ENCODE results near the gene PRKACG.
A peak's percentile ranks its signal among the peaks of the same experiment; 100 is the strongest.

The PRKACG gene

GRCh38 chr9:68983522-68984424, 30.1 kb downstream of the PRKACG start:
- 57% methylated on average over 3 of the region's 3 CpGs for WGBS

DNA sequence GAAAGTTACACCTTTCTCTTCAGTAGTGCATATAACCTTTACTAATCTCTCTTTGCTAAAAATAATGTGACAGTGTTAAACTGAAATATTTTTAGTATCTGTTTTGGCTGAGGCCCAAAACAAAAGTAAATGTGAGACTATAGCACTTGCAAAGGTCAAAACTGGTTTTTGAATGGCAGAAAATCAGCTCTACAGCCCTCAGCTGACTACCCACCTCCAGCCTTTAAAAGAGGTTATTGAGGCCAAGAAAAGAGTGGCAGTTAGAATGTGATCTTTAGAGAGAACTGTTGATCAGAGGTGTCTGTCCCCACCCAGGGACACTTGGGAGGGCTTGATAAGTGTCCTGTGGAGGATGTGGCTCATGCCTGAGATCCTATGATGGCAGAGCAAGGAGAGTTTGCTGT, 30.9 kb downstream of the PRKACG start:
- Histone ChIP-seq H3K4me1 (ENCODE audit: control insufficient read depth, insufficient read depth, low read depth, low read length) (no peaks in the 10 kb centered on the region), H3K18ac (ENCODE audit: low read depth in 1 of 2, low read length in 2 of 2) (no peak overlapping the region), H3K27ac (ENCODE audit: low read length, poor library complexity, severe bottlenecking) (no peak overlapping the region), H3K27me3 (ENCODE audit: control insufficient read depth in 1 of 2, insufficient read depth in 1 of 2, low read length in 2 of 2) (peaks cover 0 to 15% of the 10 kb centered on the region in 2 experiments), H2AK5ac (ENCODE audit: low read length, severe bottlenecking) (no peak overlapping the region), H3K79me1 (replicated peaks; ENCODE audit: low read length, poor library complexity, severe bottlenecking) (no peaks in the 10 kb centered on the region), H2BK5ac (ENCODE audit: low read depth, low read length, poor library complexity, severe bottlenecking) (no peak overlapping the region), H4K91ac (ENCODE audit: low read length) (no peak overlapping the region), H3K4me2 (ENCODE audit: low read length, poor library complexity, severe bottlenecking) (no peak overlapping the region), H3K9ac (ENCODE audit: low read length) (no peak overlapping the region), H3K14ac (ENCODE audit: low read length in 2 of 2) (no peak overlapping the region), H2AFZ (ENCODE audit: low read depth, low read length) (no peak overlapping the region), H3K36me3 (ENCODE audit: control insufficient read depth in 1 of 2, insufficient read depth in 2 of 2, low read depth in 1 of 2, low read length in 2 of 2) (no peaks in the 10 kb centered on the region), H3K23ac (ENCODE audit: low read length in 2 of 2) (no peak overlapping the region), H2BK15ac (ENCODE audit: low read depth, poor library complexity, severe bottlenecking) (no peak overlapping the region), H3K4me3 (ENCODE audit: insufficient read depth in 1 of 2, low read depth in 1 of 2, low read length in 2 of 2) (no peak overlapping the region), H3K9me3 (ENCODE audit: control insufficient read depth, low read length) (no peaks in the 10 kb centered on the region), H4K8ac (ENCODE audit: low read length) (no peak overlapping the region), H3K4ac (ENCODE audit: low read depth in 1 of 2, low read length in 2 of 2) (no peak overlapping the region), H2BK120ac (ENCODE audit: low read depth, low read length) (no peak overlapping the region), H2BK12ac (ENCODE audit: low read length in 2 of 2) (no peak overlapping the region)
- DNase-seq, result no peak

More at GRCh38 chr9:68983522-68984424, 30.1 kb downstream of the PRKACG start:
- H3K9ac ChIP-seq (ENCODE audit: low read length), result no peak overlapping the region
- no peak overlapping the region for H2AFZ ChIP-seq (ENCODE audit: low read depth, low read length)
- H2BK5ac ChIP-seq (ENCODE audit: low read depth, low read length, poor library complexity, severe bottlenecking), result no peak overlapping the region
- H3K27ac ChIP-seq (ENCODE audit: low read length, poor library complexity, severe bottlenecking), result no peak overlapping the region
- H2BK12ac ChIP-seq (ENCODE audit: low read length in 2 of 2), result no peak overlapping the region
- peaks cover 0 to 15% of the 10 kb centered on the region in 2 experiments for H3K27me3 ChIP-seq (ENCODE audit: control insufficient read depth in 1 of 2, insufficient read depth in 1 of 2, low read length in 2 of 2)
- H3K4me2 ChIP-seq (ENCODE audit: low read length, poor library complexity, severe bottlenecking), result no peak overlapping the region
- H3K4me1 ChIP-seq (ENCODE audit: control insufficient read depth, insufficient read depth, low read depth, low read length), result no peaks in the 10 kb centered on the region
- no peak overlapping the region for H4K8ac ChIP-seq (ENCODE audit: low read length)
- H3K14ac ChIP-seq (ENCODE audit: low read length in 2 of 2), result no peak overlapping the region
- no peak overlapping the region for H4K91ac ChIP-seq (ENCODE audit: low read length)
- no peak overlapping the region for H2BK120ac ChIP-seq (ENCODE audit: low read depth, low read length)
- H3K4me3 ChIP-seq (ENCODE audit: insufficient read depth in 1 of 2, low read depth in 1 of 2, low read length in 2 of 2), result no peak overlapping the region
- no peak overlapping the region for H3K23ac ChIP-seq (ENCODE audit: low read length in 2 of 2)
- no peak overlapping the region for H2BK15ac ChIP-seq (ENCODE audit: low read depth, poor library complexity, severe bottlenecking)
- no peak for DNase-seq
- H3K18ac ChIP-seq (ENCODE audit: low read depth in 1 of 2, low read length in 2 of 2), result no peak overlapping the region
- H3K9me3 ChIP-seq (ENCODE audit: control insufficient read depth, low read length), result no peaks in the 10 kb centered on the region
- H3K4ac ChIP-seq (ENCODE audit: low read depth in 1 of 2, low read length in 2 of 2), result no peak overlapping the region
- H3K79me1 ChIP-seq (replicated peaks; ENCODE audit: low read length, poor library complexity, severe bottlenecking), result no peaks in the 10 kb centered on the region
- no peak overlapping the region for H2AK5ac ChIP-seq (ENCODE audit: low read length, severe bottlenecking)
- H3K36me3 ChIP-seq (ENCODE audit: control insufficient read depth in 1 of 2, insufficient read depth in 2 of 2, low read depth in 1 of 2, low read length in 2 of 2), result no peaks in the 10 kb centered on the region

DNA sequence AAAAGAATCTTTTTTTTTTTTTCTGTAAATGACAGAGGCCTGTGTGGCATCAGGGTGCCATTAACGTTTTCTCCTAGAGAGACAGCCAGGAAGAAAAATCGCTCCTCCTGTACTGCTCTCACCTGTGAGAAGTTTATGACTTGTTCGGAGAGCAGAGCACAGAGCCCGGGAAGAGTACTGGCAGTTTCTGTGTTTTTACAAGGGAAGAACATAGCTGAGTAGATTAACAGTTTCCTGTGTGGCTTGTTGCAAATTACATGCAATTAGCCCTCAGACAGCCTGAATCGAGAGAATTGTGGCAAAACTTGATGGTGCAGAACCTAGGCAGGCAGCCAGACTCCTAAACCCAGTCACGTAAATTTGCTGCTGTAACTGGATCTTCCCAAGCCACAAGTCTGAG, 32.1 kb downstream of the PRKACG start:
- Histone ChIP-seq H3K4me3 (ENCODE audit: insufficient read depth in 1 of 2, low read depth in 1 of 2, low read length in 2 of 2) (no peak overlapping the region), H3K79me1 (replicated peaks; ENCODE audit: low read length, poor library complexity, severe bottlenecking) (no peaks in the 10 kb centered on the region), H2AFZ (ENCODE audit: low read depth, low read length) (no peak overlapping the region), H4K8ac (ENCODE audit: low read length) (no peak overlapping the region), H3K9ac (ENCODE audit: low read length) (no peak overlapping the region), H3K27me3 (ENCODE audit: control insufficient read depth in 1 of 2, insufficient read depth in 1 of 2, low read length in 2 of 2) (peaks cover 0 to 15% of the 10 kb centered on the region in 2 experiments), H3K27ac (ENCODE audit: low read length, poor library complexity, severe bottlenecking) (no peak overlapping the region), H3K14ac (ENCODE audit: low read length in 2 of 2) (no peak overlapping the region), H3K9me3 (ENCODE audit: control insufficient read depth, low read length) (no peaks in the 10 kb centered on the region), H4K91ac (ENCODE audit: low read length) (no peak overlapping the region), H3K4me1 (ENCODE audit: control insufficient read depth, insufficient read depth, low read depth, low read length) (no peaks in the 10 kb centered on the region), H2BK12ac (ENCODE audit: low read length in 2 of 2) (no peak overlapping the region), H3K36me3 (ENCODE audit: control insufficient read depth in 1 of 2, insufficient read depth in 2 of 2, low read depth in 1 of 2, low read length in 2 of 2) (no peaks in the 10 kb centered on the region), H3K4me2 (ENCODE audit: low read length, poor library complexity, severe bottlenecking) (no peak overlapping the region), H2BK5ac (ENCODE audit: low read depth, low read length, poor library complexity, severe bottlenecking) (no peak overlapping the region), H3K18ac (ENCODE audit: low read depth in 1 of 2, low read length in 2 of 2) (peak overlapping the region in 1 of 2 experiments; percentile 55), H2AK5ac (ENCODE audit: low read length, severe bottlenecking) (no peak overlapping the region), H2BK15ac (ENCODE audit: low read depth, poor library complexity, severe bottlenecking) (no peak overlapping the region), H3K4ac (ENCODE audit: low read depth in 1 of 2, low read length in 2 of 2) (no peak overlapping the region), H3K23ac (ENCODE audit: low read length in 2 of 2) (no peak overlapping the region), H2BK120ac (ENCODE audit: low read depth, low read length) (no peak overlapping the region)
- WGBS, result 7% methylated on average over 6 of the region's 6 CpGs
- peak; percentile 11 for DNase-seq

GRCh38 chr9:68980341-68980914, 33.5 kb downstream of the PRKACG start:
- H3K4me1 ChIP-seq (ENCODE audit: control insufficient read depth, insufficient read depth, low read depth, low read length), result no peaks in the 10 kb centered on the region
- H3K18ac ChIP-seq (ENCODE audit: low read depth in 1 of 2, low read length in 2 of 2), result peak overlapping the region in 1 of 2 experiments; percentile 6
- no peak overlapping the region for H3K4me2 ChIP-seq (ENCODE audit: low read length, poor library complexity, severe bottlenecking)
- no peak for DNase-seq
- H4K91ac ChIP-seq (ENCODE audit: low read length), result peak overlapping the region; percentile 3
- no peak overlapping the region for H3K4me3 ChIP-seq (ENCODE audit: insufficient read depth in 1 of 2, low read depth in 1 of 2, low read length in 2 of 2)
- H3K4ac ChIP-seq (ENCODE audit: low read depth in 1 of 2, low read length in 2 of 2), result no peak overlapping the region
- H3K36me3 ChIP-seq (ENCODE audit: control insufficient read depth in 1 of 2, insufficient read depth in 2 of 2, low read depth in 1 of 2, low read length in 2 of 2), result no peaks in the 10 kb centered on the region
- H3K27ac ChIP-seq (ENCODE audit: low read length, poor library complexity, severe bottlenecking), result no peak overlapping the region
- no peak overlapping the region for H2AK5ac ChIP-seq (ENCODE audit: low read length, severe bottlenecking)
- no peak overlapping the region for H2AFZ ChIP-seq (ENCODE audit: low read depth, low read length)
- WGBS, result 82% methylated on average over 3 of the region's 3 CpGs
- no peak overlapping the region for H2BK5ac ChIP-seq (ENCODE audit: low read depth, low read length, poor library complexity, severe bottlenecking)
- H3K9ac ChIP-seq (ENCODE audit: low read length), result no peak overlapping the region
- H3K9me3 ChIP-seq (ENCODE audit: control insufficient read depth, low read length), result no peaks in the 10 kb centered on the region
- H2BK15ac ChIP-seq (ENCODE audit: low read depth, poor library complexity, severe bottlenecking), result no peak overlapping the region
- no peak overlapping the region for H3K23ac ChIP-seq (ENCODE audit: low read length in 2 of 2)
- no peak overlapping the region for H4K8ac ChIP-seq (ENCODE audit: low read length)
- peaks cover 0 to 15% of the 10 kb centered on the region in 2 experiments for H3K27me3 ChIP-seq (ENCODE audit: control insufficient read depth in 1 of 2, insufficient read depth in 1 of 2, low read length in 2 of 2)
- no peak overlapping the region for H3K14ac ChIP-seq (ENCODE audit: low read length in 2 of 2)
- no peaks in the 10 kb centered on the region for H3K79me1 ChIP-seq (replicated peaks; ENCODE audit: low read length, poor library complexity, severe bottlenecking)
- H2BK120ac ChIP-seq (ENCODE audit: low read depth, low read length), result no peak overlapping the region
- no peak overlapping the region for H2BK12ac ChIP-seq (ENCODE audit: low read length in 2 of 2)

Measured in mesenchymal stem cell (in vitro differentiated cells and primary cell).